HepG2 (cell line): ENCODE measurements around the gene CLASP1. TPM values are rescaled to one million over a fixed set of nuclear protein-coding genes. Genes with fewer than 3 reads are reported as not detected.

ENCODE experiments used
- IRF2 ChIP-seq: IDR thresholded peaks from 2 replicates; pipeline ENCODE4 v1.6.1; 2018; ENCODE audit warnings: missing genetic modification reagents, missing compliant biosample characterization
- MAZ ChIP-seq, 2 experiments: sonication (generic) in 1 of 2; formaldehyde crosslinking in 1 of 2; IDR thresholded peaks; 2 replicates each; pipeline versions ENCODE4 v1.5.0 to v1.6.1; 2012 to 2020; ENCODE audit warnings: low read depth in 2 of 2, mild to moderate bottlenecking in 2 of 2, borderline replicate concordance in 1 of 2, improper control_type of control experiment in 1 of 2, low read length in 1 of 2, missing genetic modification reagents in 1 of 2, moderate library complexity in 1 of 2
- MYNN ChIP-seq: sonication (generic); formaldehyde crosslinking; IDR thresholded peaks from 2 replicates; pipeline ENCODE4 v1.4.0; 2020; ENCODE audit warnings: mild to moderate bottlenecking, low read depth, missing genetic modification reagents
- PHF8 ChIP-seq: sonication (generic); formaldehyde crosslinking; IDR thresholded peaks from 2 replicates; pipeline ENCODE4 v1.5.0; 2020; ENCODE audit warnings: missing genetic modification reagents
- POLR2G ChIP-seq: fragments of 200-400 bp; formaldehyde crosslinking; IDR thresholded peaks from 2 replicates; pipeline ENCODE4 v1.6.1; 2018; ENCODE audit warnings: mild to moderate bottlenecking, low read depth, low read length, moderate library complexity
- RAD51 ChIP-seq: fragments of 450-650 bp; IDR thresholded peaks from 2 replicates; pipeline ENCODE4 v1.6.1; 2016; ENCODE audit warnings: borderline replicate concordance
- RELA ChIP-seq: sonication (generic); formaldehyde crosslinking; IDR thresholded peaks from 2 replicates; pipeline ENCODE4 v1.4.0; 2020; ENCODE audit warnings: missing genetic modification reagents
- SOX5 ChIP-seq: IDR thresholded peaks from 2 replicates; pipeline ENCODE4 v1.6.1; 2016; ENCODE audit warnings: borderline replicate concordance
- SOX6 ChIP-seq, 2 experiments: fragments of 450-650 bp in 1 of 2; sonication (generic) in 1 of 2; formaldehyde crosslinking in 1 of 2; IDR thresholded peaks; 2 replicates each; pipeline versions ENCODE4 v1.4.0 to v1.6.1; 2017 to 2020; ENCODE audit warnings: antibody characterized with exemption in 1 of 2, mild to moderate bottlenecking in 1 of 2, missing genetic modification reagents in 1 of 2
- XRCC5 ChIP-seq: fragments of 200-400 bp; formaldehyde crosslinking; optimal IDR thresholded peaks from 2 replicates; pipeline ENCODE3; 2017; ENCODE audit warnings: mild to moderate bottlenecking, low read length
- ZC3H13 ChIP-seq: sonication (generic); formaldehyde crosslinking; IDR thresholded peaks from 2 replicates; pipeline ENCODE4 v1.8.1; 2023; ENCODE audit warnings: mild to moderate bottlenecking, missing genetic modification reagents, moderate library complexity
- ZNF230 ChIP-seq: sonication (generic); formaldehyde crosslinking; IDR thresholded peaks from 2 replicates; pipeline ENCODE4 v1.4.0; 2020; ENCODE audit warnings: mild to moderate bottlenecking, missing genetic modification reagents
- ZNF274 ChIP-seq: sonication (generic); formaldehyde crosslinking; IDR thresholded peaks from 2 replicates; pipeline ENCODE4 v1.5.1; 2020; ENCODE audit warnings: mild to moderate bottlenecking, missing genetic modification reagents
- ZNF292 ChIP-seq: sonication (generic); formaldehyde crosslinking; IDR thresholded peaks from 2 replicates; pipeline ENCODE4 v1.8.1; 2022; ENCODE audit warnings: mild to moderate bottlenecking, low read depth, missing genetic modification reagents, borderline replicate concordance
- ZNF430 ChIP-seq: sonication (generic); formaldehyde crosslinking; IDR thresholded peaks from 2 replicates; pipeline ENCODE4 v1.9.0; 2021; ENCODE audit warnings: mild to moderate bottlenecking, missing genetic modification reagents
- ZNF777 ChIP-seq: sonication (generic); formaldehyde crosslinking; IDR thresholded peaks from 2 replicates; pipeline ENCODE4 v1.4.0; 2020; ENCODE audit warnings: missing genetic modification reagents
- ZNF782 ChIP-seq: sonication (generic); formaldehyde crosslinking; IDR thresholded peaks from 2 replicates; pipeline ENCODE4 v1.4.0; 2020; ENCODE audit warnings: missing genetic modification reagents, mild to moderate bottlenecking, borderline replicate concordance
- polyA plus RNA-seq, 8 experiments: library from polyadenylated mRNA; depleted of rRNA in 3 of 8; stranded (reverse) in 7 of 8; unstranded in 1 of 8; fragments of >200 nt; fragmentation: Illumina TruSeq in 4 of 8; extraction: Trizol in 4 of 8; gene quantifications; 2 replicates each; pipeline versions ENCODE4 v1.2.1 to v1.2.3, GENCODE V29; 2011 to 2016; ENCODE audit warnings: low read depth in 4 of 8, missing spikeins in 1 of 8, mixed read lengths in 1 of 8; ENCODE audit not compliant: insufficient read depth in 1 of 8
- total RNA-seq, 5 experiments: library from RNA; depleted of rRNA; stranded (reverse); fragments of >200 nt; fragmentation: Illumina TruSeq; extraction: Trizol; gene quantifications; 2 replicates each; pipeline ENCODE4 v1.2.3, GENCODE V29; 2016; ENCODE audit warnings: low read depth in 1 of 5
- TF ChIP-seq, protein P1 (sequence below): sonication (generic); formaldehyde crosslinking; IDR thresholded peaks from 2 replicates; pipeline ENCODE4 v1.9.0; 2021; ENCODE audit warnings: mild to moderate bottlenecking, missing genetic modification reagents
- TF ChIP-seq, protein P2 (sequence below): sonication (generic); formaldehyde crosslinking; IDR thresholded peaks from 2 replicates; pipeline ENCODE4 v1.4.0; 2020; ENCODE audit warnings: missing genetic modification reagents
- TF ChIP-seq, protein P3 (sequence below): sonication (generic); formaldehyde crosslinking; conservative IDR thresholded peaks from 2 replicates; pipeline ENCODE4 v1.8.0; 2022; ENCODE audit warnings: mild to moderate bottlenecking, moderate library complexity, missing genetic modification reagents

CLASP1 gene
- total and polyA plus RNA-seq, 2 of the 13 experiments (the other 11 are each of a cell fraction or from before 2014, with no cell fraction given), result 11.7 to 47.9 TPM

DNA sequence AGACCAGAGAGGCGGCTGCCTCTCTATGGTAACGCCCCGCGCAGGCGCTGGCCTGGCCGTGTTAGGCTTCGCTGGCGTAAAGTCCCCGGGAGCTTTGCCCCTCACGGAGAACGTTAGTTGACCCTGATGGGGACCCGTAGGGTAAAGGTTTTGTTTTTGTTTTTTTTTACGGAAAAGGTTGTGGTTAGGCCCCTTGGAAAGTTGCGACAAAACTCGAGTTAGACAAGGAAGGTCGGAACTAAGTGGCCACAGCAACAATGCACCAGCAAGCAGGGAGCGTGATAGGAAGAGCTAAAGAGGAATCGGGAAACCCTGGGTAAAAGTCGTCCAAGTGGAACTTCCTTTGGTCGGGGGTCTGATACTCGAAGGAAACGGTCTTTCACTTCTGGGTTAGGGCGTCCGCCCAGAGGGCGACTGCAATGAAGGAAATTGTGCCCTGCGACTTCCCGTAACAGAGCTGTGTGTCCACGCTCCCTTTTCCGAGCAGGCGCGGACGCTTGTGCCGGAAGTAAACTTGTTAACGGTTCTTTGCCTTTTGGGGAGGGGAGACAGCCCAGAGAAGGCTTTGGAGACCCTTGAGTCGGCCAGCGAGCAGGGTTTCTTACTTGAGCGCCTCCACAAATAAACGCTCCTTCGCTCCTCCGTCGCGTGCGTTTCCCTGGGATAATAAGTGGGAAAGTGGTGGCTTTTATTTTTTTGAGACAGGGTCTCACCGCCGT lies 493 bp upstream of the CLASP1 start (continued):
- TF ChIP-seq, protein P1, sequence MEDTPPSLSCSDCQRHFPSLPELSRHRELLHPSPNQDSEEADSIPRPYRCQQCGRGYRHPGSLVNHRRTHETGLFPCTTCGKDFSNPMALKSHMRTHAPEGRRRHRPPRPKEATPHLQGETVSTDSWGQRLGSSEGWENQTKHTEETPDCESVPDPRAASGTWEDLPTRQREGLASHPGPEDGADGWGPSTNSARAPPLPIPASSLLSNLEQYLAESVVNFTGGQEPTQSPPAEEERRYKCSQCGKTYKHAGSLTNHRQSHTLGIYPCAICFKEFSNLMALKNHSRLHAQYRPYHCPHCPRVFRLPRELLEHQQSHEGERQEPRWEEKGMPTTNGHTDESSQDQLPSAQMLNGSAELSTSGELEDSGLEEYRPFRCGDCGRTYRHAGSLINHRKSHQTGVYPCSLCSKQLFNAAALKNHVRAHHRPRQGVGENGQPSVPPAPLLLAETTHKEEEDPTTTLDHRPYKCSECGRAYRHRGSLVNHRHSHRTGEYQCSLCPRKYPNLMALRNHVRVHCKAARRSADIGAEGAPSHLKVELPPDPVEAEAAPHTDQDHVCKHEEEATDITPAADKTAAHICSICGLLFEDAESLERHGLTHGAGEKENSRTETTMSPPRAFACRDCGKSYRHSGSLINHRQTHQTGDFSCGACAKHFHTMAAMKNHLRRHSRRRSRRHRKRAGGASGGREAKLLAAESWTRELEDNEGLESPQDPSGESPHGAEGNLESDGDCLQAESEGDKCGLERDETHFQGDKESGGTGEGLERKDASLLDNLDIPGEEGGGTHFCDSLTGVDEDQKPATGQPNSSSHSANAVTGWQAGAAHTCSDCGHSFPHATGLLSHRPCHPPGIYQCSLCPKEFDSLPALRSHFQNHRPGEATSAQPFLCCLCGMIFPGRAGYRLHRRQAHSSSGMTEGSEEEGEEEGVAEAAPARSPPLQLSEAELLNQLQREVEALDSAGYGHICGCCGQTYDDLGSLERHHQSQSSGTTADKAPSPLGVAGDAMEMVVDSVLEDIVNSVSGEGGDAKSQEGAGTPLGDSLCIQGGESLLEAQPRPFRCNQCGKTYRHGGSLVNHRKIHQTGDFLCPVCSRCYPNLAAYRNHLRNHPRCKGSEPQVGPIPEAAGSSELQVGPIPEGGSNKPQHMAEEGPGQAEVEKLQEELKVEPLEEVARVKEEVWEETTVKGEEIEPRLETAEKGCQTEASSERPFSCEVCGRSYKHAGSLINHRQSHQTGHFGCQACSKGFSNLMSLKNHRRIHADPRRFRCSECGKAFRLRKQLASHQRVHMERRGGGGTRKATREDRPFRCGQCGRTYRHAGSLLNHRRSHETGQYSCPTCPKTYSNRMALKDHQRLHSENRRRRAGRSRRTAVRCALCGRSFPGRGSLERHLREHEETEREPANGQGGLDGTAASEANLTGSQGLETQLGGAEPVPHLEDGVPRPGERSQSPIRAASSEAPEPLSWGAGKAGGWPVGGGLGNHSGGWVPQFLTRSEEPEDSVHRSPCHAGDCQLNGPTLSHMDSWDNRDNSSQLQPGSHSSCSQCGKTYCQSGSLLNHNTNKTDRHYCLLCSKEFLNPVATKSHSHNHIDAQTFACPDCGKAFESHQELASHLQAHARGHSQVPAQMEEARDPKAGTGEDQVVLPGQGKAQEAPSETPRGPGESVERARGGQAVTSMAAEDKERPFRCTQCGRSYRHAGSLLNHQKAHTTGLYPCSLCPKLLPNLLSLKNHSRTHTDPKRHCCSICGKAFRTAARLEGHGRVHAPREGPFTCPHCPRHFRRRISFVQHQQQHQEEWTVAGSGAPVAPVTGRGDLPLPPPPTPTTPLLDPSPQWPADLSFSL (CRISPR knock-in tag), result no peak
- TF ChIP-seq RELA (CRISPR knock-in tag) (no peak), ZNF777 (CRISPR knock-in tag) (peak; percentile 71), SOX5 (CRISPR knock-in tag) (peak; percentile 56; the same call in 1 of the 2 replicates), SOX6 (IDR thresholded peaks at IDR 0.05) (no peak), SOX6 (CRISPR knock-in tag; IDR thresholded peaks at IDR 0.05) (peak; percentile 69), XRCC5 (peak; percentile 4), IRF2 (CRISPR knock-in tag) (peak; percentile 90), ZNF292 (CRISPR knock-in tag) (peak; percentile 29; the same call in 1 of the 2 replicates), MYNN (CRISPR knock-in tag) (0 out of 2 replicates have a peak, but pooled peaks have one; percentile 74), ZNF274 (no peak; the same call in 1 of the 2 replicates), ZNF430 (no peak; the same call in 1 of the 2 replicates), MAZ (IDR thresholded peaks at IDR 0.05; ENCODE audit: borderline replicate concordance, low read depth, low read length) (peak; percentile 36; the same call in 1 of the 2 replicates), MAZ (CRISPR knock-in tag; IDR thresholded peaks at IDR 0.05; ENCODE audit: low read depth) (peak; percentile 93), ZNF782 (CRISPR knock-in tag) (0 out of 2 replicates have a peak, but pooled peaks have one; percentile 27), RAD51 (no peak), PHF8 (CRISPR knock-in tag) (peak; percentile 87), POLR2G (peak; percentile 91), ZNF230 (CRISPR knock-in tag) (peak; percentile 54), ZC3H13 (CRISPR knock-in tag) (no peak)
- TF ChIP-seq, protein P2, sequence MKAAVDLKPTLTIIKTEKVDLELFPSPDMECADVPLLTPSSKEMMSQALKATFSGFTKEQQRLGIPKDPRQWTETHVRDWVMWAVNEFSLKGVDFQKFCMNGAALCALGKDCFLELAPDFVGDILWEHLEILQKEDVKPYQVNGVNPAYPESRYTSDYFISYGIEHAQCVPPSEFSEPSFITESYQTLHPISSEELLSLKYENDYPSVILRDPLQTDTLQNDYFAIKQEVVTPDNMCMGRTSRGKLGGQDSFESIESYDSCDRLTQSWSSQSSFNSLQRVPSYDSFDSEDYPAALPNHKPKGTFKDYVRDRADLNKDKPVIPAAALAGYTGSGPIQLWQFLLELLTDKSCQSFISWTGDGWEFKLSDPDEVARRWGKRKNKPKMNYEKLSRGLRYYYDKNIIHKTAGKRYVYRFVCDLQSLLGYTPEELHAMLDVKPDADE (CRISPR knock-in tag), result 0 out of 2 replicates have a peak, but pooled peaks have one; percentile 61
- TF ChIP-seq, protein P3, sequence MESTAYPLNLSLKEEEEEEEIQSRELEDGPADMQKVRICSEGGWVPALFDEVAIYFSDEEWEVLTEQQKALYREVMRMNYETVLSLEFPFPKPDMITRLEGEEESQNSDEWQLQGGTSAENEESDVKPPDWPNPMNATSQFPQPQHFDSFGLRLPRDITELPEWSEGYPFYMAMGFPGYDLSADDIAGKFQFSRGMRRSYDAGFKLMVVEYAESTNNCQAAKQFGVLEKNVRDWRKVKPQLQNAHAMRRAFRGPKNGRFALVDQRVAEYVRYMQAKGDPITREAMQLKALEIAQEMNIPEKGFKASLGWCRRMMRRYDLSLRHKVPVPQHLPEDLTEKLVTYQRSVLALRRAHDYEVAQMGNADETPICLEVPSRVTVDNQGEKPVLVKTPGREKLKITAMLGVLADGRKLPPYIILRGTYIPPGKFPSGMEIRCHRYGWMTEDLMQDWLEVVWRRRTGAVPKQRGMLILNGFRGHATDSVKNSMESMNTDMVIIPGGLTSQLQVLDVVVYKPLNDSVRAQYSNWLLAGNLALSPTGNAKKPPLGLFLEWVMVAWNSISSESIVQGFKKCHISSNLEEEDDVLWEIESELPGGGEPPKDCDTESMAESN (CRISPR knock-in tag), result peak; percentile 59
